H1 (cell line): ENCODE measurements around the gene ARL10. TPM values are rescaled to one million over a fixed set of nuclear protein-coding genes. Genes with fewer than 3 reads are reported as not detected.

Source experiments
- CTCF ChIA-PET: fragments of 300-600 bp; sonication (Branson Sonifier 250); formaldehyde crosslinking; loops from one replicate; lab custom pipeline; 2021; ENCODE audit not compliant: partially characterized antibody; lab: Charles Lee
- POLR2A ChIA-PET: fragments of 300-600 bp; sonication (Branson Sonifier 250); formaldehyde crosslinking; loops from one replicate; lab custom pipeline; 2021; ENCODE audit warnings: inconsistent platforms; ENCODE audit not compliant: partially characterized antibody; lab: Charles Lee
- DNase-seq, 2 experiments: peaks; one replicate each; pipeline versions ENCODE4 v3.0.0 to v3.0.0-alpha.2; 2010 to 2022; ENCODE audit warnings: low spot score in 2 of 2, low read depth in 1 of 2, mixed read lengths in 1 of 2
- FAIRE-seq: peaks from 2 replicates; lab custom pipeline; 2011; peaks lifted over from hg19 to GRCh38; lab: Jason Lieb, UNC
- H2AFZ ChIP-seq: 2 replicates; pipeline ENCODE4 v1.8.1; 2012; ENCODE audit warnings: low read length, inconsistent platforms
- H2AK5ac ChIP-seq: 2 replicates; pipeline ENCODE4 v1.6.1; 2013; ENCODE audit warnings: low read depth, low read length
- H2BK120ac ChIP-seq: replicated peaks from 2 replicates; pipeline ENCODE3; 2013; ENCODE audit warnings: low read depth, low read length, inconsistent platforms
- H2BK12ac ChIP-seq: 2 replicates; pipeline ENCODE4 v1.6.1; 2013; ENCODE audit warnings: low read depth, low read length
- H2BK15ac ChIP-seq: 2 replicates; pipeline ENCODE4 v1.6.1; 2013; ENCODE audit warnings: low read length
- H2BK20ac ChIP-seq: 2 replicates; pipeline ENCODE4 v1.6.1; 2013; ENCODE audit warnings: low read length
- H2BK5ac ChIP-seq: 2 replicates; pipeline ENCODE4 v1.6.1; 2013; ENCODE audit warnings: low read depth, low read length
- H3K14ac ChIP-seq: 2 replicates; pipeline ENCODE4 v1.6.1; 2013; ENCODE audit warnings: inconsistent platforms; ENCODE audit not compliant: insufficient read length
- H3K18ac ChIP-seq: 2 replicates; pipeline ENCODE4 v1.6.1; 2013; ENCODE audit warnings: low read length; ENCODE audit errors: extremely low read depth
- H3K23ac ChIP-seq: 2 replicates; pipeline ENCODE4 v1.6.1; 2013; ENCODE audit warnings: inconsistent platforms; ENCODE audit not compliant: insufficient read length
- H3K23me2 ChIP-seq: 2 replicates; pipeline ENCODE4 v1.6.1; 2013; ENCODE audit warnings: low read depth, low read length
- H3K27ac ChIP-seq: 2 replicates; pipeline ENCODE4 v1.6.1; 2011; ENCODE audit warnings: low read depth, low read length, inconsistent platforms
- H3K27me3 ChIP-seq, 4 experiments: replicated peaks in 1 of 4; 1 replicate in 1 of 4; 2 replicates in 3 of 4; pipeline versions ENCODE4 v1.6.1 to v1.8.1; 2011 to 2013; ENCODE audit warnings: low read length in 3 of 4, mild to moderate bottlenecking in 3 of 4, inconsistent platforms in 2 of 4, mixed read lengths in 2 of 4, moderate library complexity in 1 of 4; ENCODE audit not compliant: control insufficient read depth in 3 of 4, insufficient read depth in 3 of 4; ENCODE audit errors: extremely low read depth in 1 of 4
- H3K36me3 ChIP-seq, 4 experiments: 2 replicates each; pipeline versions ENCODE4 v1.6.1 to v1.8.1; 2011 to 2013; ENCODE audit warnings: mild to moderate bottlenecking in 4 of 4, low read length in 3 of 4, moderate library complexity in 2 of 4, control low read depth in 1 of 4, inconsistent platforms in 1 of 4; ENCODE audit not compliant: insufficient read depth in 4 of 4, control insufficient read depth in 2 of 4
- H3K4ac ChIP-seq: replicated peaks from 2 replicates; pipeline ENCODE3; 2013; ENCODE audit warnings: low read length, low read depth, mixed read lengths, inconsistent platforms; ENCODE audit not compliant: insufficient read length
- H3K4me1 ChIP-seq, 4 experiments: replicated peaks in 1 of 4; 1 replicate in 1 of 4; 2 replicates in 3 of 4; pipeline versions ENCODE4 v1.6.1 to v1.8.1; 2011 to 2013; ENCODE audit warnings: low read length in 3 of 4, inconsistent platforms in 2 of 4, mixed read lengths in 1 of 4; ENCODE audit not compliant: insufficient read depth in 4 of 4, control insufficient read depth in 3 of 4
- H3K4me2 ChIP-seq, 2 experiments: 2 replicates each; pipeline versions ENCODE4 v1.6.1 to v1.8.1; 2011 to 2013; ENCODE audit warnings: low read depth in 2 of 2, low read length in 2 of 2, control low read depth in 1 of 2, inconsistent platforms in 1 of 2, mild to moderate bottlenecking in 1 of 2; ENCODE audit not compliant: insufficient read depth in 1 of 2
- H3K4me3 ChIP-seq, 4 experiments: fragments of 200-600, 300-600 bp in 1 of 4; sonication (generic), shearing (Covaris generic), sonication (Bioruptor Twin) in 1 of 4; 2 replicates each; pipeline versions ENCODE4 v1.5.1 to v1.8.1; 2011 to 2016; ENCODE audit warnings: low read length in 4 of 4, low read depth in 3 of 4, control low read depth in 2 of 4, inconsistent platforms in 2 of 4, mild to moderate bottlenecking in 2 of 4, mixed read lengths in 1 of 4, moderate library complexity in 1 of 4; ENCODE audit not compliant: insufficient read depth in 2 of 4; ENCODE audit errors: extremely low read depth in 1 of 4
- H3K56ac ChIP-seq: replicated peaks from 2 replicates; pipeline ENCODE3; 2013; ENCODE audit warnings: low read depth, mild to moderate bottlenecking, mixed read lengths, low read length, inconsistent platforms; ENCODE audit not compliant: insufficient read length
- H3K79me1 ChIP-seq: 2 replicates; pipeline ENCODE4 v1.6.1; 2013; ENCODE audit warnings: low read depth, low read length, control low read depth
- H3K79me2 ChIP-seq, 2 experiments: 2 replicates each; pipeline versions ENCODE4 v1.6.1 to v1.8.1; 2012 to 2013; ENCODE audit warnings: low read length in 2 of 2, mild to moderate bottlenecking in 2 of 2, inconsistent platforms in 1 of 2; ENCODE audit not compliant: insufficient read depth in 2 of 2, control insufficient read depth in 1 of 2
- H3K9ac ChIP-seq, 4 experiments: replicated peaks in 1 of 4; 1 replicate in 1 of 4; 2 replicates in 3 of 4; pipeline versions ENCODE4 v1.6.1 to v1.8.1; 2011 to 2013; ENCODE audit warnings: low read depth in 3 of 4, low read length in 3 of 4, control low read depth in 2 of 4, mild to moderate bottlenecking in 2 of 4, moderate library complexity in 2 of 4, inconsistent platforms in 1 of 4; ENCODE audit errors: extremely low read depth in 1 of 4
- H3K9me3 ChIP-seq, 2 experiments: 2 replicates each; pipeline versions ENCODE4 v1.6.1 to v1.8.1; 2012 to 2013; ENCODE audit warnings: mild to moderate bottlenecking in 2 of 2, moderate library complexity in 2 of 2, control low read depth in 1 of 2, inconsistent platforms in 1 of 2, low read depth in 1 of 2, low read length in 1 of 2, mixed read lengths in 1 of 2; ENCODE audit not compliant: insufficient read depth in 2 of 2
- H4K20me1 ChIP-seq, 2 experiments: replicated peaks in 1 of 2; 2 replicates each; pipeline versions ENCODE3 to v1.8.1; 2011 to 2013; ENCODE audit warnings: inconsistent platforms in 2 of 2, low read length in 2 of 2, mild to moderate bottlenecking in 1 of 2; ENCODE audit not compliant: insufficient read depth in 2 of 2, control insufficient read depth in 1 of 2
- H4K5ac ChIP-seq: 2 replicates; pipeline ENCODE4 v1.6.1; 2013; ENCODE audit warnings: low read length, low read depth, mixed read lengths, inconsistent platforms; ENCODE audit not compliant: insufficient read length
- H4K8ac ChIP-seq: 2 replicates; pipeline ENCODE4 v1.8.0; 2013; ENCODE audit warnings: mild to moderate bottlenecking, moderate library complexity, low read length, inconsistent platforms; ENCODE audit not compliant: insufficient read depth; ENCODE audit errors: extremely low read depth
- H4K91ac ChIP-seq: replicated peaks from 2 replicates; pipeline ENCODE3; 2013; ENCODE audit warnings: low read length, mixed read lengths, inconsistent platforms; ENCODE audit not compliant: insufficient read length
- HDAC2 ChIP-seq, 2 experiments: fragments of 300-600 bp in 1 of 2; sonication (generic) in 1 of 2; IDR thresholded peaks; 2 replicates each; pipeline ENCODE4 v1.6.1; 2011 to 2012; ENCODE audit warnings: low read depth in 2 of 2, low read length in 2 of 2, mild to moderate bottlenecking in 2 of 2, moderate library complexity in 2 of 2, borderline replicate concordance in 1 of 2, inconsistent platforms in 1 of 2
- JUN ChIP-seq: IDR thresholded peaks from 2 replicates; pipeline ENCODE4 v1.6.1; 2011; ENCODE audit warnings: low read depth, mild to moderate bottlenecking, improper control_type of control experiment, low read length
- POLR2AphosphoS5 ChIP-seq: IDR thresholded peaks from 2 replicates; pipeline ENCODE4 v1.6.1; 2011; ENCODE audit warnings: low read depth, low read length
- RBBP5 ChIP-seq: IDR thresholded peaks from 2 replicates; pipeline ENCODE4 v1.7.1; 2012; ENCODE audit warnings: low read depth, mild to moderate bottlenecking, inconsistent platforms, low read length, moderate library complexity, borderline replicate concordance
- SIN3A ChIP-seq, 2 experiments: IDR thresholded peaks in 1 of 2; conservative IDR thresholded peaks in 1 of 2; 2 replicates each; pipeline ENCODE4 v1.6.1; 2011 to 2012; ENCODE audit warnings: low read length in 2 of 2, improper control_type of control experiment in 1 of 2, low read depth in 1 of 2, mild to moderate bottlenecking in 1 of 2
- SP1 ChIP-seq: IDR thresholded peaks from 2 replicates; pipeline ENCODE4 v1.6.1; 2011; ENCODE audit warnings: low read depth, low read length
- WGBS, 2 experiments: shearing (Covaris generic) in 1 of 2; methylation state at CpG; one replicate each; pipeline versions ENCODE4 v1.1.6 to v1.1.7; 2013 to 2015; ENCODE audit warnings: low lambda C conversion rate in 2 of 2, mixed read lengths in 2 of 2, inconsistent platforms in 1 of 2, low coverage in 1 of 2, missing lambda C conversion rate in 1 of 2; ENCODE audit not compliant: insufficient replicate concordance in 2 of 2, insufficient coverage in 1 of 2, insufficient read length in 1 of 2; ENCODE audit errors: extremely low coverage in 1 of 2, missing lambda C conversion rate in 1 of 2; 5-methylcytosine and 5-hydroxymethylcytosine counted together
- polyA plus RNA-seq, 7 experiments: library from polyadenylated mRNA; depleted of rRNA in 3 of 7; stranded (reverse) in 5 of 7; unstranded in 2 of 7; fragments of >200 nt in 5 of 7; fragments of 200-250 nt in 2 of 7; gene quantifications; 1 replicate in 5 of 7; 2 replicates in 1 of 7; 4 replicates in 1 of 7; pipeline versions ENCODE4 v1.2.1 to v1.2.3, GENCODE V29; 2011 to 2013; ENCODE audit warnings: missing spikeins in 2 of 7, mixed read lengths in 2 of 7
- total RNA-seq: library from RNA; stranded (reverse); fragmentation: NEBNext Ultra II Directional; extraction: Animal tissue kit (Norgen Biotek cat#: 25700); gene quantifications from 2 replicates; pipeline ENCODE4 v1.2.1, GENCODE V29; 2021

ARL10 gene
- total and polyA plus RNA-seq, 2 of the 8 experiments (the other 6 are each of a cell fraction or from before 2014, with no cell fraction given): 3.1 to 7.4 TPM

DNA sequence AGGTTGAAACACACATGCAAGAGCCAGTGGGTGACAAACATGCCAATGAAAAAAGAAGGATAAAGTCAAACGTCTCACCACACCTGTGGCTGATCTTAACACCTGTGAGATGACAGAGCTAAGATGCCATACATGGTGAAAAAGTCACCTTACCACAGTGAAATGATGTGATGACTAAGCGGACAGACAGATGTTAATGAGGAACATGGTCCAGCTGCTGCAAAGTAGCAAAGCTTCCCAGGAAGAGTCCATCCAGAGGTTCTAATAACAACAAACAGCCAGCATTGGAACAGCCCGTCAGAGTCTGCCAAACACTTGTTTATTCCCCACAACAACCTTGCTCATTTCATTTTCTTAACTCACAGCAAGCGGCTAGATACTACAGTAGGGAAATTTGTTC lies 5.6 kb upstream of the ARL10 start:
- Histone ChIP-seq H2BK20ac (no peak overlapping the region), H3K9me3 (no peaks in the 10 kb centered on the region), H3K27ac (no peak overlapping the region), H2BK12ac (no peak overlapping the region), H2AK5ac (no peak overlapping the region), H3K56ac (no peak overlapping the region), H3K36me3 (peaks cover 3 to 37% (median 4%) of the 10 kb centered on the region in 4 experiments; a peak in 7 of 8 replicates), H3K4ac (no peak overlapping the region), H4K5ac (no peak overlapping the region), H3K9ac (peak overlapping the region in 1 of 4 experiments; percentile 12; a peak in 1 of 7 replicates), H2BK5ac (no peak overlapping the region), H3K27me3 (peaks cover 2 to 17% (median 13%) of the 10 kb centered on the region in 4 experiments), H3K23me2 (peaks cover 4% of the 10 kb centered on the region), H3K4me1 (no peaks in the 10 kb centered on the region; a peak in 1 of 7 replicates), H4K8ac (peak overlapping the region; percentile 38; the same call in 1 of the 2 replicates), H3K4me2 (no peak overlapping the region; a peak in 1 of 4 replicates), H3K18ac (no peak overlapping the region), H3K79me2 (peaks cover 5 to 51% of the 10 kb centered on the region in 2 experiments; a peak in 3 of 4 replicates), H3K23ac (no peak overlapping the region), H2BK15ac (no peak overlapping the region), H4K91ac (no peak overlapping the region), H3K14ac (no peak overlapping the region), H3K79me1 (peaks cover 11% of the 10 kb centered on the region), H4K20me1 (peaks cover 4 to 22% of the 10 kb centered on the region in 2 experiments), H2BK120ac (no peak overlapping the region), H2AFZ (no peak overlapping the region), H3K4me3 (no peak overlapping the region)
- FAIRE-seq (no peak), DNase-seq (no peak)
- WGBS, 2 experiments: 90% methylated on average over 4 of the region's 4 CpGs; no CpG with 5 or more reads in 1 of the 2 experiments
- CTCF ChIA-PET: interaction anchor here (0.7 kb wide), 1 partner anchor 11 kb away, joined by 3 read pairs; no protein-coding TSS in a partner anchor
- TF ChIP-seq SP1 (no peak), POLR2AphosphoS5 (no peak), HDAC2 (IDR thresholded peaks at IDR 0.05; ENCODE audit: borderline replicate concordance in 1 of 2, low read depth in 2 of 2, low read length in 2 of 2) (no peak), SIN3A (conservative IDR thresholded peaks at IDR 0.05 in 1 of 2, IDR thresholded peaks at IDR 0.05 in 1 of 2; ENCODE audit: low read depth in 1 of 2, low read length in 2 of 2) (no peak), RBBP5 (no peak), JUN (no peak)
- POLR2A ChIA-PET: interaction anchor here (1.1 to 3.6 kb wide), 2 partner anchors 17 to 29 kb away, joined by 3 to 30 read pairs; partner anchors contain the start of genes HIGD2A and NOP16
